SK-N-SH (cell line): Measurements from ENCODE around the gene GARNL3. TPM values are rescaled to one million over a fixed set of nuclear protein-coding genes. Genes with fewer than 3 reads are reported as not detected.
A peak's percentile ranks its signal among the peaks of the same experiment; 100 is the strongest.

Source experiments
- CTCF ChIA-PET: fragments of 300-600, 350-600 bp; formaldehyde crosslinking; extraction: SDS; loops from one replicate; lab custom pipeline; 2021; lab: Yijun Ruan, JAX
- POLR2A ChIA-PET: fragments of 350-600 bp; sonication (Branson Sonifier 250); formaldehyde crosslinking; extraction: SDS; loops from one replicate; lab custom pipeline; 2020; ENCODE audit warnings: antibody characterized with exemption, inconsistent platforms; lab: Yijun Ruan, JAX
- DNase-seq: peaks from one replicate; pipeline ENCODE4 v3.0.0; 2012
- H2AFZ ChIP-seq: fragments of 200-600 bp; sonication (generic); 2 replicates; pipeline ENCODE4 v1.8.1; 2016; ENCODE audit warnings: antibody characterized with exemption, mild to moderate bottlenecking, low read depth
- H3F3A ChIP-seq: fragments of 200-600 bp; sonication (generic); replicated peaks from 2 replicates; pipeline ENCODE3; 2016; ENCODE audit warnings: antibody characterized with exemption, mild to moderate bottlenecking; ENCODE audit not compliant: insufficient read depth
- H3K27ac ChIP-seq, 2 experiments: fragments of 200-500 bp in 1 of 2; fragments of 200-600 bp in 1 of 2; sonication (Bioruptor generic) in 1 of 2; sonication (generic), shearing (Covaris generic) in 1 of 2; 2 replicates each; pipeline versions ENCODE4 v1.5.1 to v1.6.1; 2014 to 2016; ENCODE audit warnings: low read depth in 2 of 2, inconsistent platforms in 1 of 2, low read length in 1 of 2, mild to moderate bottlenecking in 1 of 2, mixed read lengths in 1 of 2
- H3K27me3 ChIP-seq: fragments of 200-600 bp; sonication (generic), shearing (Covaris generic); 2 replicates; pipeline ENCODE4 v1.6.1; 2016; ENCODE audit warnings: mixed run types; ENCODE audit not compliant: insufficient read depth
- H3K36me3 ChIP-seq, 2 experiments: fragments of 200-500 bp in 1 of 2; fragments of 200-600 bp in 1 of 2; sonication (Bioruptor generic) in 1 of 2; sonication (generic) in 1 of 2; replicated peaks in 1 of 2; 2 replicates each; pipeline versions ENCODE3 to v1.5.1; 2014 to 2016; ENCODE audit warnings: low read length in 1 of 2, mild to moderate bottlenecking in 1 of 2; ENCODE audit not compliant: insufficient read depth in 2 of 2, control insufficient read depth in 1 of 2
- H3K4me1 ChIP-seq, 2 experiments: fragments of 200-500 bp in 1 of 2; fragments of 200-600 bp in 1 of 2; sonication (Bioruptor generic) in 1 of 2; sonication (generic), shearing (Covaris generic) in 1 of 2; 2 replicates each; pipeline versions ENCODE4 v1.5.1 to v1.6.1; 2014 to 2016; ENCODE audit warnings: low read depth in 1 of 2, low read length in 1 of 2, mixed run types in 1 of 2; ENCODE audit not compliant: insufficient read depth in 2 of 2, control insufficient read depth in 1 of 2
- H3K4me2 ChIP-seq: fragments of 200-600 bp; sonication (generic), shearing (Covaris generic); 2 replicates; pipeline ENCODE4 v1.6.1; 2017; ENCODE audit warnings: mixed run types
- H3K4me3 ChIP-seq, 2 experiments: fragments of 200-500 bp in 1 of 2; fragments of 200-600 bp in 1 of 2; sonication (Bioruptor generic) in 1 of 2; sonication (generic), shearing (Covaris generic) in 1 of 2; 2 replicates each; pipeline versions ENCODE4 v1.5.1 to v1.8.1; 2014 to 2016; ENCODE audit warnings: low read depth in 2 of 2, inconsistent platforms in 1 of 2, low read length in 1 of 2, mild to moderate bottlenecking in 1 of 2, mixed read lengths in 1 of 2, moderate library complexity in 1 of 2
- H3K79me2 ChIP-seq: fragments of 200-600 bp; sonication (generic); 2 replicates; pipeline ENCODE4 v1.8.1; 2017; ENCODE audit warnings: mild to moderate bottlenecking; ENCODE audit not compliant: insufficient read depth
- H3K9ac ChIP-seq: fragments of 200-600 bp; sonication (generic); 2 replicates; pipeline ENCODE4 v1.6.1; 2017; ENCODE audit warnings: mixed run types
- H3K9me2 ChIP-seq: fragments of 200-600 bp; sonication (generic); 2 replicates; pipeline ENCODE4 v1.6.1; 2017; ENCODE audit warnings: mixed run types
- H3K9me3 ChIP-seq: fragments of 200-600 bp; sonication (generic); 2 replicates; pipeline ENCODE4 v1.6.1; 2017; ENCODE audit warnings: mixed run types, mild to moderate bottlenecking, moderate library complexity
- H4K20me1 ChIP-seq: fragments of 200-600 bp; sonication (generic); 2 replicates; pipeline ENCODE4 v1.6.1; 2017; ENCODE audit warnings: mild to moderate bottlenecking, mixed run types; ENCODE audit not compliant: insufficient read depth
- ELF1 ChIP-seq: IDR thresholded peaks from 2 replicates; pipeline ENCODE4 v1.4.0; 2012
- EP300 ChIP-seq, 2 experiments: IDR thresholded peaks; 2 replicates each; pipeline versions ENCODE4 v1.4.0 to v1.6.1; 2012; ENCODE audit warnings: borderline replicate concordance in 1 of 2, low read depth in 1 of 2, low read length in 1 of 2
- FOXJ3 ChIP-seq: sonication (generic); formaldehyde crosslinking; IDR thresholded peaks from 2 replicates; pipeline ENCODE4 v1.5.1; 2020; ENCODE audit warnings: mild to moderate bottlenecking, missing genetic modification reagents
- GABPA ChIP-seq: IDR thresholded peaks from 2 replicates; pipeline ENCODE4 v1.4.0; 2012; ENCODE audit warnings: low read depth, mild to moderate bottlenecking
- MEF2A ChIP-seq: IDR thresholded peaks from 2 replicates; pipeline ENCODE4 v1.4.0; 2012; ENCODE audit warnings: low read depth, borderline replicate concordance
- MXI1 ChIP-seq: IDR thresholded peaks from 2 replicates; pipeline ENCODE4 v1.6.1; 2012; ENCODE audit warnings: mild to moderate bottlenecking, low read depth, low read length, improper control_type of control experiment
- NRF1 ChIP-seq: IDR thresholded peaks from 2 replicates; pipeline ENCODE4 v1.6.1; 2012; ENCODE audit warnings: low read depth, mild to moderate bottlenecking, low read length
- POLR2AphosphoS5 ChIP-seq: IDR thresholded peaks from 2 replicates; pipeline ENCODE4 v1.6.1; 2012; ENCODE audit warnings: low read depth, low read length
- RAD21 ChIP-seq: IDR thresholded peaks from 2 replicates; pipeline ENCODE4 v1.6.1; 2012; ENCODE audit warnings: mild to moderate bottlenecking, low read length
- RXRA ChIP-seq: IDR thresholded peaks from 2 replicates; pipeline ENCODE4 v1.4.0; 2012; ENCODE audit warnings: low read depth, mild to moderate bottlenecking, borderline replicate concordance
- SIN3A ChIP-seq: IDR thresholded peaks from 2 replicates; pipeline ENCODE4 v1.6.1; 2012; ENCODE audit warnings: low read depth, mild to moderate bottlenecking, low read length, moderate library complexity, borderline replicate concordance
- TEAD4 ChIP-seq: IDR thresholded peaks from 2 replicates; pipeline ENCODE4 v1.4.0; 2012; ENCODE audit warnings: mild to moderate bottlenecking, borderline replicate concordance; ENCODE audit not compliant: insufficient read depth
- YY1 ChIP-seq: IDR thresholded peaks from 2 replicates; pipeline ENCODE4 v1.4.0; 2012; ENCODE audit warnings: low read depth, mild to moderate bottlenecking
- WGBS: methylation state at CpG from one replicate; pipeline ENCODE4 v1.1.6; 2017; ENCODE audit warnings: low lambda C conversion rate; 5-methylcytosine and 5-hydroxymethylcytosine counted together
- polyA plus RNA-seq, 3 experiments: library from polyadenylated mRNA; depleted of rRNA; stranded (reverse); fragments of >200 nt; gene quantifications; 2 replicates each; pipeline ENCODE4 v1.2.3, GENCODE V29; 2012
- TF ChIP-seq, protein P1 (sequence below): fragments of 200-600 bp; sonication (generic); IDR thresholded peaks from 2 replicates; pipeline ENCODE4 v1.6.1; 2017; ENCODE audit warnings: antibody characterized with exemption, mild to moderate bottlenecking, moderate library complexity
- TF ChIP-seq, protein P2 (sequence below): IDR thresholded peaks from 2 replicates; pipeline ENCODE4 v1.4.0; 2012; ENCODE audit warnings: low read depth, borderline replicate concordance
- TF ChIP-seq, protein P3 (sequence below): IDR thresholded peaks from 2 replicates; pipeline ENCODE4; 2012
- TF ChIP-seq, protein P4 (sequence below): IDR thresholded peaks from 2 replicates; pipeline ENCODE4 v1.4.0; 2012; ENCODE audit warnings: low read depth
- TF ChIP-seq, protein P5 (sequence below): fragments of 150-350 bp; IDR thresholded peaks from 2 replicates; pipeline ENCODE4 v1.6.1; 2017; ENCODE audit warnings: antibody characterized with exemption, low read length, low read depth, borderline replicate concordance
- TF ChIP-seq, protein P6 (sequence below): IDR thresholded peaks from 2 replicates; pipeline ENCODE4 v1.6.1; 2012; ENCODE audit warnings: mild to moderate bottlenecking, low read depth, low read length, moderate library complexity

GARNL3 gene
- polyA plus RNA-seq, 1 of the 3 experiments (the other 2 are of a cell fraction), result 9.1 TPM

DNA sequence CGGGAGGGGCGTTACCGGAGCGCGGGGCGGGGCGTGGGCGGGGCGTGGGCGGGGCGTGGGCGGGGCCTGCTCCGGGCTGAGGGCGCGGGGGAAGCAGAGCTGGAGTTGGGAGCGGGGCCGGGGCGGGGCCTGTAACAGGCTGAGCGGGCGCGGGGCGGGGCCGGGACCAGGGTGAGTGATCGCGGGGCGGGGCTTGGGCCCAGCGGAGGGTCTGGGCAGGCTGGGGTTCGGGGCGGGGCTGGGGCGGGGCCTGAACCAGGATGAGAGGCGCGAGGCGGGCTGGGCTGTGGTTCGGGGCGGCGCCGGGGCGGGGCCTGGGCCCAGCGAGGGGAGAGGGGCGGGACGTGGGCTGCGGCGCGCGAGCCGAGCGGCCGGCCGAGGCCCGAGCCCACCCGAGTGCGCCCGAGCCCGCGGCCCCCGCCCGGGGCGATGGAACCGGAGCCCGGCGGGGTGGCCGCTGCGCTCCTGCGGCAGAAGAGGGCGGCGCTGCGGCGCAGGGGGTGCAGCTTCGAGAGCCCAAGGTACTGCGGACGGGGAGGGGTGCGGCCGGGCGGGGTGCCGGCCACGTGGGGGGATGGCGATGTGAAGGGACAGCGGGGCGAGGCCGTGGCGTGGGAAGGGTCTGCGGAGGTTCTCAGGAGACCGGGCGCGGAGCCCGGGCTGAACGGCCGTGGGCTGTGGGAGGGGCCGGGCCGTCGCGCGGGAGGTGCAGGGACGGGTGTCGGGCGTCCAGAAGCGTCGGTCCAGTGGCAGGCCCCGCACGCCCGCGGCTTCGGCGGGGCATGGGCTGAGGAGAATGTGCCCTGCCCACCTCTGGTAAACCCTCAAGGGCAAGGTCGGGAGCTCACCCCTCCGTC lies 39.5 kb upstream of the GARNL3 start:
- H4K20me1 ChIP-seq, result no peaks in the 10 kb centered on the region
- H3K4me3 ChIP-seq, result peak overlapping the region; percentile 72 to 73
- H3K9me2 ChIP-seq, result no peaks in the 10 kb centered on the region
- peak overlapping the region; percentile 98 for H2AFZ ChIP-seq
- no peaks in the 10 kb centered on the region for H3K36me3 ChIP-seq
- no peaks in the 10 kb centered on the region for H3K9me3 ChIP-seq
- peak; percentile 100 for DNase-seq
- peak overlapping the region; percentile 91 for H3K4me2 ChIP-seq
- TF ChIP-seq YY1 (no peak), EP300 (IDR thresholded peaks at IDR 0.05; ENCODE audit: borderline replicate concordance in 1 of 2, low read depth in 1 of 2, low read length in 1 of 2) (no peak), NRF1 (0 out of 2 replicates have a peak, but pooled peaks have one; percentile 8), POLR2AphosphoS5 (no peak), FOXJ3 (CRISPR knock-in tag) (no peak), ELF1 (no peak), RAD21 (no peak), MXI1 (peak; percentile 72; the same call in 1 of the 2 replicates), GABPA (no peak), SIN3A (no peak), MEF2A (no peak), TEAD4 (no peak), RXRA (no peak)
- TF ChIP-seq, protein P1, sequence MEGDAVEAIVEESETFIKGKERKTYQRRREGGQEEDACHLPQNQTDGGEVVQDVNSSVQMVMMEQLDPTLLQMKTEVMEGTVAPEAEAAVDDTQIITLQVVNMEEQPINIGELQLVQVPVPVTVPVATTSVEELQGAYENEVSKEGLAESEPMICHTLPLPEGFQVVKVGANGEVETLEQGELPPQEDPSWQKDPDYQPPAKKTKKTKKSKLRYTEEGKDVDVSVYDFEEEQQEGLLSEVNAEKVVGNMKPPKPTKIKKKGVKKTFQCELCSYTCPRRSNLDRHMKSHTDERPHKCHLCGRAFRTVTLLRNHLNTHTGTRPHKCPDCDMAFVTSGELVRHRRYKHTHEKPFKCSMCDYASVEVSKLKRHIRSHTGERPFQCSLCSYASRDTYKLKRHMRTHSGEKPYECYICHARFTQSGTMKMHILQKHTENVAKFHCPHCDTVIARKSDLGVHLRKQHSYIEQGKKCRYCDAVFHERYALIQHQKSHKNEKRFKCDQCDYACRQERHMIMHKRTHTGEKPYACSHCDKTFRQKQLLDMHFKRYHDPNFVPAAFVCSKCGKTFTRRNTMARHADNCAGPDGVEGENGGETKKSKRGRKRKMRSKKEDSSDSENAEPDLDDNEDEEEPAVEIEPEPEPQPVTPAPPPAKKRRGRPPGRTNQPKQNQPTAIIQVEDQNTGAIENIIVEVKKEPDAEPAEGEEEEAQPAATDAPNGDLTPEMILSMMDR, result no peak
- TF ChIP-seq, protein P2, sequence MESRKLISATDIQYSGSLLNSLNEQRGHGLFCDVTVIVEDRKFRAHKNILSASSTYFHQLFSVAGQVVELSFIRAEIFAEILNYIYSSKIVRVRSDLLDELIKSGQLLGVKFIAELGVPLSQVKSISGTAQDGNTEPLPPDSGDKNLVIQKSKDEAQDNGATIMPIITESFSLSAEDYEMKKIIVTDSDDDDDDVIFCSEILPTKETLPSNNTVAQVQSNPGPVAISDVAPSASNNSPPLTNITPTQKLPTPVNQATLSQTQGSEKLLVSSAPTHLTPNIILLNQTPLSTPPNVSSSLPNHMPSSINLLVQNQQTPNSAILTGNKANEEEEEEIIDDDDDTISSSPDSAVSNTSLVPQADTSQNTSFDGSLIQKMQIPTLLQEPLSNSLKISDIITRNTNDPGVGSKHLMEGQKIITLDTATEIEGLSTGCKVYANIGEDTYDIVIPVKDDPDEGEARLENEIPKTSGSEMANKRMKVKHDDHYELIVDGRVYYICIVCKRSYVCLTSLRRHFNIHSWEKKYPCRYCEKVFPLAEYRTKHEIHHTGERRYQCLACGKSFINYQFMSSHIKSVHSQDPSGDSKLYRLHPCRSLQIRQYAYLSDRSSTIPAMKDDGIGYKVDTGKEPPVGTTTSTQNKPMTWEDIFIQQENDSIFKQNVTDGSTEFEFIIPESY, result no peak
- TF ChIP-seq, protein P3, sequence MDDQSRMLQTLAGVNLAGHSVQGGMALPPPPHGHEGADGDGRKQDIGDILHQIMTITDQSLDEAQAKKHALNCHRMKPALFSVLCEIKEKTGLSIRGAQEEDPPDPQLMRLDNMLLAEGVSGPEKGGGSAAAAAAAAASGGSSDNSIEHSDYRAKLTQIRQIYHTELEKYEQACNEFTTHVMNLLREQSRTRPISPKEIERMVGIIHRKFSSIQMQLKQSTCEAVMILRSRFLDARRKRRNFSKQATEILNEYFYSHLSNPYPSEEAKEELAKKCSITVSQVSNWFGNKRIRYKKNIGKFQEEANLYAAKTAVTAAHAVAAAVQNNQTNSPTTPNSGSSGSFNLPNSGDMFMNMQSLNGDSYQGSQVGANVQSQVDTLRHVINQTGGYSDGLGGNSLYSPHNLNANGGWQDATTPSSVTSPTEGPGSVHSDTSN, result peak; percentile 77
- TF ChIP-seq, protein P4, sequence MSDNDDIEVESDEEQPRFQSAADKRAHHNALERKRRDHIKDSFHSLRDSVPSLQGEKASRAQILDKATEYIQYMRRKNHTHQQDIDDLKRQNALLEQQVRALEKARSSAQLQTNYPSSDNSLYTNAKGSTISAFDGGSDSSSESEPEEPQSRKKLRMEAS, result peak; percentile 35; the same call in 1 of the 2 replicates
- TF ChIP-seq, protein P5, sequence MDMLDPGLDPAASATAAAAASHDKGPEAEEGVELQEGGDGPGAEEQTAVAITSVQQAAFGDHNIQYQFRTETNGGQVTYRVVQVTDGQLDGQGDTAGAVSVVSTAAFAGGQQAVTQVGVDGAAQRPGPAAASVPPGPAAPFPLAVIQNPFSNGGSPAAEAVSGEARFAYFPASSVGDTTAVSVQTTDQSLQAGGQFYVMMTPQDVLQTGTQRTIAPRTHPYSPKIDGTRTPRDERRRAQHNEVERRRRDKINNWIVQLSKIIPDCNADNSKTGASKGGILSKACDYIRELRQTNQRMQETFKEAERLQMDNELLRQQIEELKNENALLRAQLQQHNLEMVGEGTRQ, result no peak
- TF ChIP-seq, protein P6, sequence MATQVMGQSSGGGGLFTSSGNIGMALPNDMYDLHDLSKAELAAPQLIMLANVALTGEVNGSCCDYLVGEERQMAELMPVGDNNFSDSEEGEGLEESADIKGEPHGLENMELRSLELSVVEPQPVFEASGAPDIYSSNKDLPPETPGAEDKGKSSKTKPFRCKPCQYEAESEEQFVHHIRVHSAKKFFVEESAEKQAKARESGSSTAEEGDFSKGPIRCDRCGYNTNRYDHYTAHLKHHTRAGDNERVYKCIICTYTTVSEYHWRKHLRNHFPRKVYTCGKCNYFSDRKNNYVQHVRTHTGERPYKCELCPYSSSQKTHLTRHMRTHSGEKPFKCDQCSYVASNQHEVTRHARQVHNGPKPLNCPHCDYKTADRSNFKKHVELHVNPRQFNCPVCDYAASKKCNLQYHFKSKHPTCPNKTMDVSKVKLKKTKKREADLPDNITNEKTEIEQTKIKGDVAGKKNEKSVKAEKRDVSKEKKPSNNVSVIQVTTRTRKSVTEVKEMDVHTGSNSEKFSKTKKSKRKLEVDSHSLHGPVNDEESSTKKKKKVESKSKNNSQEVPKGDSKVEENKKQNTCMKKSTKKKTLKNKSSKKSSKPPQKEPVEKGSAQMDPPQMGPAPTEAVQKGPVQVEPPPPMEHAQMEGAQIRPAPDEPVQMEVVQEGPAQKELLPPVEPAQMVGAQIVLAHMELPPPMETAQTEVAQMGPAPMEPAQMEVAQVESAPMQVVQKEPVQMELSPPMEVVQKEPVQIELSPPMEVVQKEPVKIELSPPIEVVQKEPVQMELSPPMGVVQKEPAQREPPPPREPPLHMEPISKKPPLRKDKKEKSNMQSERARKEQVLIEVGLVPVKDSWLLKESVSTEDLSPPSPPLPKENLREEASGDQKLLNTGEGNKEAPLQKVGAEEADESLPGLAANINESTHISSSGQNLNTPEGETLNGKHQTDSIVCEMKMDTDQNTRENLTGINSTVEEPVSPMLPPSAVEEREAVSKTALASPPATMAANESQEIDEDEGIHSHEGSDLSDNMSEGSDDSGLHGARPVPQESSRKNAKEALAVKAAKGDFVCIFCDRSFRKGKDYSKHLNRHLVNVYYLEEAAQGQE, result no peak
- no peaks in the 10 kb centered on the region for H3K27me3 ChIP-seq
- H3K4me1 ChIP-seq, result peaks cover 7 to 16% of the 10 kb centered on the region in 2 experiments; a peak in 3 of 4 replicates
- ChIA-PET CTCF (interaction anchor here (0.7 to 2.2 kb wide), 17 partner anchors 10 to 284 kb away, joined by 3 to 17 read pairs (median 4); partner anchors contain the start of genes GARNL3 and SLC2A8), POLR2A (interaction anchor here (0.5 to 1.9 kb wide), 3 partner anchors 20 to 180 kb away, joined by 3 to 7 read pairs (median 6); partner anchors contain the start of gene SLC2A8)
- H3K79me2 ChIP-seq, result 0 out of 2 replicates have a peak, but pooled peaks cover 4% of the 10 kb centered on the region
- H3K27ac ChIP-seq, result peak overlapping the region; percentile 59 to 89; a peak in 3 of 4 replicates
- H3K9ac ChIP-seq, result peak overlapping the region; percentile 74
- WGBS, result 3% methylated on average over 15 of the region's 106 CpGs
- peaks cover 10% of the 10 kb centered on the region for H3F3A ChIP-seq
